GM19463 (cell line): ENCODE data around the gene PABPN1.
"Not testable (repeated sequence)": the region's sequence is repeated elsewhere in the genome, so short reads cannot be mapped to it uniquely, and the experiment has no call there.

Source experiments
- ATAC-seq: cut with Tn5 transposase; IDR thresholded peaks from one replicate; pipeline ENCODE4 v1.9.1; 2021; ENCODE audit warnings: mild to moderate bottlenecking, moderate library complexity; ENCODE audit not compliant: unreplicated experiment

PABPN1 gene

GRCh38 chr14:23325746-23326145, 4.5 kb downstream of the PABPN1 start:
- not testable (repeated sequence) for ATAC-seq

GRCh38 chr14:23326491-23327332, 5.5 kb downstream of the PABPN1 start:
- no peak for ATAC-seq

- ATAC-seq, result no peak
These were observed 6.9 kb downstream of the PABPN1 start for GRCh38 chr14:23327947-23328744.

GRCh38 chr14:23335623-23336022, 14.4 kb downstream of the PABPN1 start:
- no peak for ATAC-seq

- ATAC-seq, result no peak
These were observed 18.4 kb downstream of the PABPN1 start for GRCh38 chr14:23339506-23340268.

- ATAC-seq, result no peak
These were observed 23.2 kb downstream of the PABPN1 start for GRCh38 chr14:23344481-23344880.

- ATAC-seq, result no peak
These were observed 24.9 kb downstream of the PABPN1 start for GRCh38 chr14:23345987-23346692.

GRCh38 chr14:23346693-23347405, 25.6 kb downstream of the PABPN1 start:
- ATAC-seq, result no peak

GRCh38 chr14:23347406-23348296, 26.4 kb downstream of the PABPN1 start:
- no peak for ATAC-seq

GRCh38 chr14:23348297-23348655, 27.0 kb downstream of the PABPN1 start:
- ATAC-seq, result no peak

- ATAC-seq, result no peak
These were observed 28.0 kb downstream of the PABPN1 start for GRCh38 chr14:23349156-23349845.

- no peak for ATAC-seq
These were observed 30.6 kb downstream of the PABPN1 start for GRCh38 chr14:23351681-23352505.

- no peak for ATAC-seq
These were observed 31.5 kb downstream of the PABPN1 start, which contains the start of gene SLC22A17 for GRCh38 chr14:23352506-23353432. TSS of gene SLC22A17 (minus strand) at chr14:23352887.

GRCh38 chr14:23353433-23353780, 32.1 kb downstream of the PABPN1 start:
- ATAC-seq, result no peak

- no peak for ATAC-seq
These were observed 33.7 kb downstream of the PABPN1 start for GRCh38 chr14:23354990-23355389.

GRCh38 chr14:23355871-23356435, 34.7 kb downstream of the PABPN1 start:
- no peak for ATAC-seq
